Endodermal cell (in vitro differentiated cells): ENCODE results near the gene ATXN7. TPM values are rescaled to one million over a fixed set of nuclear protein-coding genes. Genes with fewer than 3 reads are reported as not detected.

Experiments
- DNase-seq: peaks from one replicate; pipeline ENCODE4 v3.0.0-alpha.2; 2017
- H3K27ac ChIP-seq: 2 replicates; pipeline ENCODE4 v1.5.1; 2013; ENCODE audit warnings: mild to moderate bottlenecking, low read depth, low read length, moderate library complexity
- H3K27me3 ChIP-seq: 2 replicates; pipeline ENCODE4 v1.6.1; 2013; ENCODE audit warnings: mild to moderate bottlenecking, low read length, moderate library complexity; ENCODE audit not compliant: insufficient read depth, control insufficient read depth, poor library complexity, severe bottlenecking
- H3K36me3 ChIP-seq: 2 replicates; pipeline ENCODE4 v1.7.0; 2013; ENCODE audit warnings: mild to moderate bottlenecking, low read length, moderate library complexity; ENCODE audit not compliant: control insufficient read depth, insufficient read depth
- H3K4me1 ChIP-seq: one replicate; pipeline ENCODE4 v1.7.0; 2013; ENCODE audit warnings: low read length; ENCODE audit not compliant: control insufficient read depth, insufficient read depth
- H3K4me3 ChIP-seq: 2 replicates; pipeline ENCODE4 v1.5.1; 2013; ENCODE audit warnings: mild to moderate bottlenecking, low read length, moderate library complexity
- H3K9ac ChIP-seq: 2 replicates; pipeline ENCODE4 v1.6.1; 2013; ENCODE audit warnings: mild to moderate bottlenecking, low read length, moderate library complexity; ENCODE audit not compliant: poor library complexity, severe bottlenecking; ENCODE audit errors: extremely low read depth
- H3K9me3 ChIP-seq: 2 replicates; pipeline ENCODE4 v1.6.1; 2013; ENCODE audit warnings: mild to moderate bottlenecking, low read length, moderate library complexity; ENCODE audit not compliant: control insufficient read depth
- H3K27ac Mint-ChIP-seq: 2 replicates; pipeline ENCODE4 v1.8.0; 2020; ENCODE audit warnings: mixed read lengths
- H3K27me3 Mint-ChIP-seq: 2 replicates; pipeline ENCODE4 v1.8.0; 2021; ENCODE audit warnings: mild to moderate bottlenecking, mixed read lengths; ENCODE audit not compliant: insufficient read depth
- H3K36me3 Mint-ChIP-seq: 2 replicates; pipeline ENCODE4 v1.8.0; 2020; ENCODE audit warnings: low read depth, mixed read lengths
- H3K4me1 Mint-ChIP-seq: 2 replicates; pipeline ENCODE4 v1.8.0; 2020; ENCODE audit warnings: mixed read lengths
- H3K4me3 Mint-ChIP-seq: 2 replicates; pipeline ENCODE4 v1.8.0; 2020; ENCODE audit warnings: mild to moderate bottlenecking, moderate library complexity, mixed read lengths
- H3K9me3 Mint-ChIP-seq: 2 replicates; pipeline ENCODE4 v1.8.0; 2020; ENCODE audit warnings: mild to moderate bottlenecking, mixed read lengths
- WGBS, 2 experiments: methylation state at CpG; one replicate each; pipeline versions ENCODE4 v1.1.5 to v1.1.7; 2013; ENCODE audit warnings: missing lambda C conversion rate in 2 of 2, mixed read lengths in 1 of 2; ENCODE audit not compliant: insufficient coverage in 1 of 2, insufficient read length in 1 of 2; 5-methylcytosine and 5-hydroxymethylcytosine counted together
- total RNA-seq, 2 donors: library from RNA; stranded (reverse); fragmentation: NEBNext Ultra II Directional in 1 of 2; extraction: Animal tissue kit (Norgen Biotek cat#: 25700) in 1 of 2; gene quantifications; 2 replicates in 1 of 2; 3 replicates in 1 of 2; pipeline ENCODE4 v1.2.1, GENCODE V29; 2021
- TF ChIP-seq, protein P1 (sequence below): fragments of 200-600 bp; sonication (generic); conservative IDR thresholded peaks from 2 replicates; pipeline ENCODE4 v1.5.0; 2021; ENCODE audit warnings: antibody characterized with exemption, mild to moderate bottlenecking

Gene ATXN7
- total RNA-seq, 2 donors from 2014 or later, result 28.1 to 28.8 TPM

DNA sequence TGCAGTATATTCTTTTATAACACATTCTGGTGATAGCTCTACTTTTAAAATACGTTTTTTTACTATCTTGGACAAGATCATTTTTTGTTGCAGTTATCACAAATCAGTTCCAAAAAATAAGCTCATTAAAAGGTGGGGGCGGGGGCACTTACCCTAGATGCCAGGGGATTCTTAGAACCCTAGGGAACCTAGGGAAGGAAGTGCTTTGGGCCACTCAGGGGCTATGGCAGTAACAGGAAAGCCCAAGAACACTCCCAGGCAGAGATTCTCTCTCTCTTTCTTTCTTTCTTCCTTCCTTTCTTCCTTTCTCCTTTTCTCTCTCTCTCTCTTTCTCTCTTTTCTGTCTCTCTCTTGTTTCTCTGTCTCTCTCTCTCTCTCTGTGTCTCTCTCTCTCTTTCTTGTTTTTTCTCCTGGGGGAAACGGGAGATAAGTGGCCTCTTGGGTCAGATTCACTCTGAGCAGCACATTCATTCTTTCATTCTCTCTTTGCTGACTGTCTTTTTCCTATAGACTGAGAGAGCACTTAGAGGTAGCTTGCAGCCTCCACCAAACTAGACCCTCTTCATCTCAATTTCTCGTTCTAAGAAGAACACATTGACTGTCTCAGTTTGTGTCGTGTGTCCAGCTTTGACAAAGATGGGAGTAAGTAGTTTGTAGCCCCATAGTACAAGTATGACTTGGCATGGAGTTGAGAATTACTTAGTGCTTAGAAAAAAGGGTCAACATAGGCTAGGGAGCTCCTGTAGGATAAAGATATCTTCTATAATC is 31.9 kb downstream of the ATXN7 start:
- Histone ChIP-seq H3K9me3 (no peaks in the 10 kb centered on the region), H3K4me1 (peaks cover 9% of the 10 kb centered on the region), H3K36me3 (peaks cover 31% of the 10 kb centered on the region), H3K27me3 (no peaks in the 10 kb centered on the region), H3K9ac (no peak overlapping the region), H3K4me3 (no peak overlapping the region), H3K27ac (no peak overlapping the region)
- 81 to 83% methylated on average over 4 to 5 of the region's 5 CpGs for WGBS, 2 experiments
- H3K4me3 Mint-ChIP-seq, result no peak overlapping the region
- no peaks in the 10 kb centered on the region for H3K9me3 Mint-ChIP-seq
- DNase-seq, result no peak
- H3K27me3 Mint-ChIP-seq, result no peaks in the 10 kb centered on the region
- peaks cover 20% of the 10 kb centered on the region for H3K36me3 Mint-ChIP-seq
- TF ChIP-seq, protein P1, sequence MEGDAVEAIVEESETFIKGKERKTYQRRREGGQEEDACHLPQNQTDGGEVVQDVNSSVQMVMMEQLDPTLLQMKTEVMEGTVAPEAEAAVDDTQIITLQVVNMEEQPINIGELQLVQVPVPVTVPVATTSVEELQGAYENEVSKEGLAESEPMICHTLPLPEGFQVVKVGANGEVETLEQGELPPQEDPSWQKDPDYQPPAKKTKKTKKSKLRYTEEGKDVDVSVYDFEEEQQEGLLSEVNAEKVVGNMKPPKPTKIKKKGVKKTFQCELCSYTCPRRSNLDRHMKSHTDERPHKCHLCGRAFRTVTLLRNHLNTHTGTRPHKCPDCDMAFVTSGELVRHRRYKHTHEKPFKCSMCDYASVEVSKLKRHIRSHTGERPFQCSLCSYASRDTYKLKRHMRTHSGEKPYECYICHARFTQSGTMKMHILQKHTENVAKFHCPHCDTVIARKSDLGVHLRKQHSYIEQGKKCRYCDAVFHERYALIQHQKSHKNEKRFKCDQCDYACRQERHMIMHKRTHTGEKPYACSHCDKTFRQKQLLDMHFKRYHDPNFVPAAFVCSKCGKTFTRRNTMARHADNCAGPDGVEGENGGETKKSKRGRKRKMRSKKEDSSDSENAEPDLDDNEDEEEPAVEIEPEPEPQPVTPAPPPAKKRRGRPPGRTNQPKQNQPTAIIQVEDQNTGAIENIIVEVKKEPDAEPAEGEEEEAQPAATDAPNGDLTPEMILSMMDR, result no peak
- H3K27ac Mint-ChIP-seq, result peak overlapping the region; percentile 14
- H3K4me1 Mint-ChIP-seq, result peaks cover 19% of the 10 kb centered on the region

DNA sequence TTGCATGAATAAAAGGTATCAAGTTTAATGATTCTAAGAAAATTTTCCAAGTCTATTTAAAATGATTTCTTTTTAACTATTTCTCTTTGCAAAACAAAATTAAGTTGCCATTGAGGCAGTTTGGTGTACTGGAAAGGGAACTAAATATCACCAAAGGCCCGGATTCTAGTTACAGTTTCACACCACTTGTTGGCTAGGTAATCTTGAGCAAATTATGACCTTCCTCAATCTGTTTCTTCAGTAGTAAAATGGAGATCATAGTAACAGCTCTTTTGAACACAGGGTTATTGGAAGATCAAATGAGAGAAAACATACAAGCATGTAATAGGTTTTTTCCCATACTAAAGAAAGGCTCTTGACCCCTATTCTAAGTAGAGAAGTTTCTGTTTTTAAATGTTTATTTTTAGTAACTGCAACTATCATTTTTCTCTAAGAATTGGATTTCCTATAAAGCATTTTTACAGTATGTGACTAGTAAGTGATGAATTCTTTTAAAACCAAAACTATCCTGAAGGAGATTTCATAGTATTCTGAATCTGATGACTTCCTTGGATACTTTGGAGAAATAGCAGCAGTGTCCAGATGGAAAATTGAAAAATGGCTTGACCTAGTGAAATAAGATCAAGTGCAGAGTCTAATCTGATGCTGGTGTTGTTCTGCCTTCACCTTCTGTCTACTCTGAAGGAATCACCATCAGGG is 32.8 kb downstream of the ATXN7 start:
- H3K27me3 Mint-ChIP-seq, result no peaks in the 10 kb centered on the region
- Histone ChIP-seq H3K9me3 (no peaks in the 10 kb centered on the region), H3K27ac (no peak overlapping the region), H3K36me3 (peaks cover 37% of the 10 kb centered on the region), H3K4me1 (peaks cover 9% of the 10 kb centered on the region), H3K4me3 (no peak overlapping the region), H3K9ac (no peak overlapping the region), H3K27me3 (no peaks in the 10 kb centered on the region)
- WGBS, 2 experiments, result 86 to 100% methylated on average over 1 of the region's 1 CpG
- H3K36me3 Mint-ChIP-seq, result peaks cover 24% of the 10 kb centered on the region
- H3K27ac Mint-ChIP-seq, result no peak overlapping the region
- peaks cover 19% of the 10 kb centered on the region for H3K4me1 Mint-ChIP-seq
- TF ChIP-seq, protein P1, result no peak
- no peaks in the 10 kb centered on the region for H3K9me3 Mint-ChIP-seq
- H3K4me3 Mint-ChIP-seq, result no peak overlapping the region
- no peak for DNase-seq

DNA sequence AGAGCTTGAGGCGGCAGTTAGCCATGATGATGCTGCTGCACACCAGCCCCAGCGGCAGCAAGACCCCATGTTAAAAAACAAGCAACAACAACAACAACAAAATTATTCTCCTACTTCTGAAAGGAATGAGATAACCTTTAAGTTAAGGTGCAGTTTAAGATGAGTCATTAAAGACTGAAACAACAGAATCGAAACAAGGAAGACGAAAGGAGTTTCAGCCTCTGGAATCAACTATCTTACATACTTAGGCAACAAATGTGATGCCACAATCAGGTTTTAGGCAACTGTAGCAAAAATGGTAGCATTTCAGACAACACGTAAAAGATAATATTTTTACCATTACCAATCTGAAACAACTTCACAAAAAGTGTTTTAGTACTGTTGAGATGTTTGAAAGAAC is 36.3 kb downstream of the ATXN7 start:
- 87 to 95% methylated on average over 3 to 5 of the region's 5 CpGs for WGBS, 2 experiments
- Mint-ChIP-seq H3K27ac (no peak overlapping the region), H3K4me3 (no peak overlapping the region), H3K27me3 (no peaks in the 10 kb centered on the region), H3K4me1 (peaks cover 9% of the 10 kb centered on the region), H3K9me3 (no peaks in the 10 kb centered on the region), H3K36me3 (peaks cover 43% of the 10 kb centered on the region)
- DNase-seq, result no peak
- no peaks in the 10 kb centered on the region for H3K9me3 ChIP-seq
- peaks cover 7% of the 10 kb centered on the region for H3K4me1 ChIP-seq
- H3K4me3 ChIP-seq, result no peak overlapping the region
- TF ChIP-seq, protein P1, result no peak
- no peak overlapping the region for H3K27ac ChIP-seq
- H3K27me3 ChIP-seq, result no peaks in the 10 kb centered on the region
- H3K9ac ChIP-seq, result no peak overlapping the region
- H3K36me3 ChIP-seq, result peaks cover 58% of the 10 kb centered on the region
